Tibial nerve (tissue), 4 donors: ENCODE results near the gene LRRC1.

Source experiments
- CTCF ChIP-seq, 5 experiments: fragments of 200-600 bp in 3 of 5; fragments of 450-650 bp in 2 of 5; sonication (generic) in 3 of 5; IDR thresholded peaks; one replicate each; pipeline ENCODE4 v1.5.1; 2016 to 2019; ENCODE audit warnings: antibody characterized with exemption in 5 of 5, mild to moderate bottlenecking in 3 of 5, moderate library complexity in 2 of 5
- EP300 ChIP-seq, 2 donors: sonication (generic); formaldehyde crosslinking; IDR thresholded peaks; one replicate each; pipeline ENCODE4 v1.6.1; 2017; ENCODE audit warnings: antibody characterized with exemption in 2 of 2, mild to moderate bottlenecking in 1 of 2
- POLR2A ChIP-seq, 2 donors: fragments of 450-650 bp; IDR thresholded peaks; one replicate each; pipeline ENCODE4 v1.6.1; 2017; ENCODE audit warnings: antibody characterized with exemption in 2 of 2, mild to moderate bottlenecking in 2 of 2, moderate library complexity in 2 of 2

GRCh38 chr6:53925891-53926290 lies 131.1 kb downstream of the LRRC1 start:
- TF ChIP-seq POLR2A (IDR thresholded peaks at IDR 0.05) (no peak), CTCF (IDR thresholded peaks at IDR 0.05) (no peak), EP300 (IDR thresholded peaks at IDR 0.05) (no peak)
